Measurements from ENCODE around the gene DQX1. TPM values are rescaled to one million over a fixed set of nuclear protein-coding genes. Genes with fewer than 3 reads are reported as not detected.
A peak's percentile ranks its signal among the peaks of the same experiment; 100 is the strongest.

DQX1 gene
- total RNA-seq, 2 experiments from 2014 or later: 0.50 to 0.96 TPM

DNA sequence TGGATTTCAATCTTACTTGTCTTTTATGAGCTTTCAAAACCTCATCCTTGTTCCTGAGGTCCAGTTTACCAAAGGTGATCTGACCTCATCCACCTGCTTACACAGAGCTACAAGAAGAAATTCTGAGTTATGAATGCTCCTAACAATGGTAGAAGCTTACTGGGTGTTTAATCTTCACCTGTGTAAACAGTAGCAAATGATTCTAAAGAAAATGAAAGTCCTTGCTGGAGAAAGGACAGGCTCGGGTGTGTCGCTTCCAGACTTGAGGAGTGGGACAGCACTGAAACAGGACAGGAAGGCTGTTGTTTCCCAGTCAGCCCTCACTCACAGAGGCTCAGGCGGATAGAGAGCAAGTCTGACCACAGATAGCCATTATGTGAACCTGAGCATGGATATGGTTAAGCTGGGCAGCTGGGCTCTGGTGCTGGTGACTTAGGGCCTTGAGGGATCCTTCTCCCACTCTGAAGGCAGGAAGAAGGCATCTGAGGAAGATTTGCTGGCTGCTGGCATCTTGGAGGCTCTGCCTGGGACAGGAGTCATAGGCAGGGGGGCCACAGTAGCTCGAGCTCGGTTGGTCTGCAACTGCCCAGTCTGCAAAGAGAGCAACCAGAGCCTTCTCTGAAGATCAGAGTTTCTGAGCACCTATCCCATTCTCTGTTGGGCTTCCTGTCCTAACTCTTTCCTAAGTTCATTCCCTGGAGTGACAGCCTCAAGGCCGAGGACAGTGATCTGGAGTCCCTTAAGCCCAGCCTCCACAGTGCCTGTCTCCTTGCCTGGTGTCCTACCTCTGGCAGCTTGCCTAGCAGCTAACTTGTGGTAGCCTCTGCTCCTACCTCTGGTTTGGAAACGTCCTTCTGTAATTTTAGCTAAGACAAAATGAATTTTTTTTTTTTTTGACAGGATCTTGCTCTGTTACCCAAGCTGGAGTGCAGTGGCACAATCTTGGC is 32.5 kb upstream of the DQX1 start:
- POLR2A ChIA-PET: interaction anchor here (1.2 to 1.9 kb wide), 2 partner anchors 8 to 19 kb away, joined by 4 to 8 read pairs; no protein-coding TSS in a partner anchor

DNA sequence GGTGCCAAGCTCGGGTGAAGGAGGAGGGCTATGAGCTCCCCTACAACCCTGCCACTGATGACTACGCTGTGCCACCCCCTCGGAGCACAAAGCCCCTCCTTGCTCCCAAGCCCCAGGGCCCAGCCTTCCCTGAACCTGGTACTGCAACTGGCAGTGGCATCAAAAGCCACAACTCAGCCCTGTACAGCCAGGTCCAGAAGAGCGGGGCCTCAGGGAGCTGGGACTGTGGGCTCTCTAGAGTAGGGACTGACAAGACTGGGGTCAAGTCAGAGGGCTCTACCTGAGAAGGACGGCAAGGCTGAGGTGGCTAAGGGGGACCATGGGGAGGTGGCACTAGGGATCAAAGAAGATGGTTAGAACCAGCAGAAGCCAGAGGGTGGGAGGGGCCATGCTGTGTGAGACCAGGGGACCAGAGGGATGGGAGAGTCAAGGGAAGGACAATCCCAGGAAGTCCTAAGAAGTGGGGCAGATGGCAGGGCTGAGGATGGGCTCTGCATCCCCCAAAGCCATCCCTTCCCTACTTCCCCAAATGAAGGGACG is 30.9 kb upstream of the DQX1 start:
- no peak overlapping the region for H3K4me3 Mint-ChIP-seq
- ChIA-PET POLR2A (interaction anchor here (0.6 to 1.9 kb wide), 2 partner anchors 10 to 22 kb away, joined by 4 to 8 read pairs; no protein-coding TSS in a partner anchor), CTCF (interaction anchor here (0.7 to 2.6 kb wide), 3 partner anchors 14 to 74 kb away, joined by 3 to 11 read pairs (median 3); partner anchors contain the start of genes CCDC142 and TTC31)
- no peak overlapping the region for H3K27ac Mint-ChIP-seq
- H3K36me3 Mint-ChIP-seq (ENCODE audit: low read depth): peaks cover 7% of the 10 kb centered on the region
- TF ChIP-seq, protein P1, sequence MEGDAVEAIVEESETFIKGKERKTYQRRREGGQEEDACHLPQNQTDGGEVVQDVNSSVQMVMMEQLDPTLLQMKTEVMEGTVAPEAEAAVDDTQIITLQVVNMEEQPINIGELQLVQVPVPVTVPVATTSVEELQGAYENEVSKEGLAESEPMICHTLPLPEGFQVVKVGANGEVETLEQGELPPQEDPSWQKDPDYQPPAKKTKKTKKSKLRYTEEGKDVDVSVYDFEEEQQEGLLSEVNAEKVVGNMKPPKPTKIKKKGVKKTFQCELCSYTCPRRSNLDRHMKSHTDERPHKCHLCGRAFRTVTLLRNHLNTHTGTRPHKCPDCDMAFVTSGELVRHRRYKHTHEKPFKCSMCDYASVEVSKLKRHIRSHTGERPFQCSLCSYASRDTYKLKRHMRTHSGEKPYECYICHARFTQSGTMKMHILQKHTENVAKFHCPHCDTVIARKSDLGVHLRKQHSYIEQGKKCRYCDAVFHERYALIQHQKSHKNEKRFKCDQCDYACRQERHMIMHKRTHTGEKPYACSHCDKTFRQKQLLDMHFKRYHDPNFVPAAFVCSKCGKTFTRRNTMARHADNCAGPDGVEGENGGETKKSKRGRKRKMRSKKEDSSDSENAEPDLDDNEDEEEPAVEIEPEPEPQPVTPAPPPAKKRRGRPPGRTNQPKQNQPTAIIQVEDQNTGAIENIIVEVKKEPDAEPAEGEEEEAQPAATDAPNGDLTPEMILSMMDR (IDR thresholded peaks at IDR 0.05): no peak
- no peaks in the 10 kb centered on the region for H3K9me3 Mint-ChIP-seq
- ATAC-seq (no peak), DNase-seq (no peak)
- intact Hi-C loops (cut with micrococcal nuclease): no loop called here
- H3K4me1 Mint-ChIP-seq (ENCODE audit: low read depth): peaks cover 20% of the 10 kb centered on the region
- H3K27me3 Mint-ChIP-seq: peaks cover 20% of the 10 kb centered on the region

More for the DNA sequence above, 32.5 kb upstream of the DQX1 start:
- peaks cover 7% of the 10 kb centered on the region for H3K36me3 Mint-ChIP-seq (ENCODE audit: low read depth)
- TF ChIP-seq, protein P1 (IDR thresholded peaks at IDR 0.05): no peak
- ATAC-seq (no peak), DNase-seq (no peak)
- peaks cover 15% of the 10 kb centered on the region for H3K4me1 Mint-ChIP-seq (ENCODE audit: low read depth)
- no peak overlapping the region for H3K27ac Mint-ChIP-seq
- no peak overlapping the region for H3K4me3 Mint-ChIP-seq
- intact Hi-C loops (cut with micrococcal nuclease): no loop called here
- peaks cover 15% of the 10 kb centered on the region for H3K27me3 Mint-ChIP-seq
- CTCF ChIA-PET: interaction anchor here (0.7 to 2.6 kb wide), 3 partner anchors 19 to 28 kb away, joined by 3 to 11 read pairs (median 3); no protein-coding TSS in a partner anchor
- no peaks in the 10 kb centered on the region for H3K9me3 Mint-ChIP-seq

DNA sequence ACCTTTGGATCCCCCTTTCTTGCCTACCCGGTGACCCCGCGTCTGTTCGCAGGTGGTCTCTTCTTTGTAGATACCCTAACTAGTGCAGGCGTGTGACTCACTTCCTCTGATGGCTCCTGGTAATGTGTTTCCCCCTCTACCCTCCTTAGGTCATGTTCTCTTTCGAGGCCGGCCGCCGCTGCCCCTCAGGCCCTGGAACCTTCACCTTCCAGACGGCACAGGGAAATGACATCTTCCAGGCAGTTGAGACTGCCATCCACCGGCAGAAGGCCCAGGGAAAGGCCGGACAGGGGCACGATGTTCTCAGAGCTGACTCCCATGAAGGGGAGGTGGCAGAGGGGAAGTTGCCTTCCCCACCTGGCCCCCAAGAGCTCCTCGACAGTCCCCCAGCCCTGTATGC is 30.1 kb upstream of the DQX1 start:
- H3K27ac Mint-ChIP-seq: no peak overlapping the region
- H3K9me3 Mint-ChIP-seq: no peaks in the 10 kb centered on the region
- POLR2A ChIA-PET: interaction anchor here (1.1 to 2.7 kb wide), 4 partner anchors 10 to 68 kb away, joined by 3 to 11 read pairs (median 6); no protein-coding TSS in a partner anchor
- DNase-seq (no peak), ATAC-seq (no peak)
- peak overlapping the region; percentile 88 for H3K4me3 Mint-ChIP-seq
- peaks cover 7% of the 10 kb centered on the region for H3K36me3 Mint-ChIP-seq (ENCODE audit: low read depth)
- TF ChIP-seq, protein P1 (IDR thresholded peaks at IDR 0.05): no peak
- peaks cover 20% of the 10 kb centered on the region for H3K4me1 Mint-ChIP-seq (ENCODE audit: low read depth)
- peaks cover 19% of the 10 kb centered on the region for H3K27me3 Mint-ChIP-seq
- CTCF ChIA-PET: interaction anchor here (0.7 to 1.4 kb wide), 4 partner anchors 11 to 73 kb away, joined by 3 to 8 read pairs (median 4); partner anchors contain the start of genes CCDC142 and TTC31
- intact Hi-C loops (cut with micrococcal nuclease): no loop called here

DNA sequence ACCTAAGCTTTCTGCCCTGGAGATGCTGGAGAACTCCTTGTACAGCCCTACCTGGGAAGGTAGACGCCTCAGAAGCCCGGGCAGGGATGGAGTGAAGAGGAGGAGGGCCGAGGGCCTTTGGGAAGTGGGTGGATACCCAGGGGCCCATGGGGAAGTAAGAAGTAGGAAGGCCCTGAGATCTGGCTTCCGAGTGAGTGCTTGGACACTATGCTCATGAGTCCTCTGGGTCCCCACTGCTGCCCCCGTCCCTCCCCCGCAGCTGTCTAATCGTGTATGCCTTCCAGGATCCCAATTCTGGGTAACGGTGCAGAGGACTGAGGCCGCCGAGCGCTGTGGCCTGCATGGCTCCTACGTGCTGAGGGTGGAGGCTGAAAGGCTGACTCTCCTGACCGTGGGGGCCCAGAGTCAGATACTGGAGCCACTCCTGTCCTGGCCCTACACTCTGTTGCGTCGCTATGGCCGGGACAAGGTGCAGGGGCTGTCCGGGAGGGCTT is 29.6 kb upstream of the DQX1 start:
- H3K27ac Mint-ChIP-seq: peak overlapping the region; percentile 90
- ChIA-PET POLR2A (interaction anchor here (0.6 to 2.7 kb wide), 6 partner anchors 11 to 67 kb away, joined by 3 to 11 read pairs (median 4); no protein-coding TSS in a partner anchor), CTCF (interaction anchor here (0.8 to 1.4 kb wide), 4 partner anchors 11 to 33 kb away, joined by 4 to 8 read pairs (median 4); no protein-coding TSS in a partner anchor)
- TF ChIP-seq, protein P1 (IDR thresholded peaks at IDR 0.05): no peak
- intact Hi-C loops (cut with micrococcal nuclease): no loop called here
- peak overlapping the region; percentile 88 for H3K4me3 Mint-ChIP-seq
- H3K27me3 Mint-ChIP-seq: peaks cover 19% of the 10 kb centered on the region
- DNase-seq (no peak), ATAC-seq (no peak)
- H3K4me1 Mint-ChIP-seq (ENCODE audit: low read depth): peaks cover 19% of the 10 kb centered on the region
- H3K9me3 Mint-ChIP-seq: no peaks in the 10 kb centered on the region
- peaks cover 7% of the 10 kb centered on the region for H3K36me3 Mint-ChIP-seq (ENCODE audit: low read depth)
